T1000 (cell line): Measurements from ENCODE around the gene TXN.
"Not testable (repeated sequence)": the region's sequence is repeated elsewhere in the genome, so short reads cannot be mapped to it uniquely, and the experiment has no call there.

Experiments
- DNase-seq: peaks from one replicate; lab custom pipeline; 2025; ENCODE audit warnings: mixed read lengths; lab: John Stamatoyannopoulos, UW

The TXN gene

DNA sequence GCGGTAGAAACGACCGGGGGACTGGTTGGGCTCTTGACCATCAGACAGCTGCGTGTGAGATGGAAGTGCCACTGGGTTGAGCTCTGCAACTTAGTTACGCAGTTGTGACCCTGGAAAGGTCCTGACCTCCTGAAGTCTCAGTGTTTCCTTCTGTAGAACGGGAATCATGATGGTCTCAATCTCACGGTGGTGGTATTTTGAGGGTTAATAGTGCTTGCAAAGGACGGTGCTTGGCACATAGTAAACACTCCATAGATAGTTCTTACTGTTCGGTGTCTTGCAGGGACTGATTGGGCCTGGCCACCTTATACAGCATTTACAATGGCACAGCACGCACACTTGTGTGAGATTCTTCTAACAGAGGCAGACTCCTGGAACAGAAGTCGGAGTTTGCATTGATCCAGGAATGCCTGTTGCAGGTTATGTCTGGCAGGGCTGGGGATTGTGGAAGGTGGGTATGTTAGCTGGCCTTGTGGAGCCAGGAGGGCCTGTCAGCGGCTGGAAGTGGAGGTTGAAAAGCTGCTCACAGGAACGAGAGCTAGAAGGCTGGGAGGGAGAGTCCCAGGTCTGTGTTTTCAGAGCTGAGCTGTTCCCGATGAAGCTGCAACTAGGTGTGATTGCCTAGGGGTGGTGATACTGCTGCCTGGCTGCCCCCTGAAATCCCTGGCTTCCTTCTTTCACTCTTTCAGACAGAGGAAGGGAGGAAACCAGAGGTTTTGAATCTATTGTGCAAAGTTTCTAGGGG is 962 bp upstream of the TXN start:
- DNase-seq: no peak

DNA sequence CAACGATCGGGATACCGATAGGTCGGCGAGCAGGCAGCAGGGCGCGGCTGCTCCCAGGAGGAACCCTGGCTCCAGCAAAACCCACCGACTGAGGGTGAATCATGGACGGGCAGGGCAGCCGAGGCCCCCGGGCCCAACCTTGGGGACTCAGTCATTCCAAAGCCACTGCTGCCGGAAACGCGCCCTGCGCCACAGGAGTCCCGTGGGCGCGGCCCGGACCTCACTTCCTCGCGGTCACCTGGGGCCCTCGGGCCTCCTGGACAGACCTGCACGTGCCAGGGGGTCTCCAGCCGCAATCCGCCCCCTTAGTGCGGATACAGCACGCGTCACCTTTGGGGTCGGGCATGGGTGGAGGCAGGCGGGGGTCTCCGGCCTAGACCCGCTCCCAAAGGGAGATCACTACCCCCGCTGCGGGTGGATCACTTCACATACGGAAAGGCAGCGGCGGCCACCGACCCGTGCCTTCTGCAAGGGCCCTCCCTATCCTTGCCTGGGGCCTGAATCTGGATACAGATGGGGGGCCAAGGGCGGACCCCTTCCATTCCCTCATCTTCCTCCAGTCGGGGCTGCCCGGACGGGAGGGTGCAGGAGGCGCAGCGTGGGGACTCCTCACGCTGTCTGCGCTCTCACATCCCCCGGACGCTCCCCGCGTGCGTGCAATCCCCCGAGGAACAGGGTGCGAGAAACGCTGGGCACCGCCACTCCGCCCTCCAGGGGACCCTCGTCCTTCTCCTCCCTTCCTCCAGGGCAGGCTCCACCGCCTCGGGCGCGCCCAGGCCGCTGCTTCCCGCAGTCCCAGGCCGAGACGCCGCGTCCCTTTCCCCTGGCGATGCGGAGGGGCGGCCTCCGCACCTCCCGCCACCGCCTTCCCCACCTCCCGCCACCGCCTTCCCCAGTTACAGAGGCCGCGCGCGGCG is 586 bp downstream of the TXN start:
- DNase-seq: peak; percentile 51

DNA sequence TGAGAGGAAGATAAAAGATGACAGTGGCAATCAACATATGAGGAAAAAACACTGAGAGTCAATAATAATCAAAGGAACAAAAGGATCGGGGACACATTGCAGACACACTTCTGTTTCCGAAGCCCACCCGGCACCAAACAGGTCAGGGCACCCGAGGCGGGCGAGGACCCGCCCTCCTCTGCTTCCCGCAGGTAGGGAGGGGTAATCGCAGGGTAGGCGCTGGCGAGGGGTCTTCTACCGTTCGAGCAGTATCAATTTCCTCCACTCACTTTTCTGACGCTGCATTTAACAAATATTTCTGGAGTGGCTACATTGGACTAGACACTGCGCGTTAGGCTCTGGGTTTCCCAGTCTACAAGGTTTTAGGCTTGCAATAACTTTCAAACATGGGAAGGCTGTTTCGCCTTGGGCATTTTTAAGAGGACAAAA is 1.3 kb downstream of the TXN start:
- DNase-seq: no peak

DNA sequence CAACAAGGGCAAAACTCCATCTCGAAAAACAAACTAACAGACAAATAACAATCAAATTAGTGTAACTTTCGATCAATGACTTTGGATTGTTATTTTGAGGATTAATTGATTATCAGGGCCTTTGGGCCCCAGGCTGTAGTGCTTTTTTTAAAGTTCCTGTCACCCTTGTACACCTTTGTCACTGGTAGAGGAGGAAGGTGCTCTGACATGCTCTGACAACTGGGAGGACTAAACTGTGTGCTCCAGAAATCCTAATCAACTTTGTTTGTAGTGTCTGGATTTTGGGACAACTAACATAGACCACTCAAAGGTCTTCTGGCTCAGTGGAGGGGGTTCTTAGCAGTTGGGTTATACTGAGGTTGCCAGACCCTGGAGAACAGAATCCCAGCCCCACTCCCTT is 1.8 kb downstream of the TXN start:
- no peak for DNase-seq

DNA sequence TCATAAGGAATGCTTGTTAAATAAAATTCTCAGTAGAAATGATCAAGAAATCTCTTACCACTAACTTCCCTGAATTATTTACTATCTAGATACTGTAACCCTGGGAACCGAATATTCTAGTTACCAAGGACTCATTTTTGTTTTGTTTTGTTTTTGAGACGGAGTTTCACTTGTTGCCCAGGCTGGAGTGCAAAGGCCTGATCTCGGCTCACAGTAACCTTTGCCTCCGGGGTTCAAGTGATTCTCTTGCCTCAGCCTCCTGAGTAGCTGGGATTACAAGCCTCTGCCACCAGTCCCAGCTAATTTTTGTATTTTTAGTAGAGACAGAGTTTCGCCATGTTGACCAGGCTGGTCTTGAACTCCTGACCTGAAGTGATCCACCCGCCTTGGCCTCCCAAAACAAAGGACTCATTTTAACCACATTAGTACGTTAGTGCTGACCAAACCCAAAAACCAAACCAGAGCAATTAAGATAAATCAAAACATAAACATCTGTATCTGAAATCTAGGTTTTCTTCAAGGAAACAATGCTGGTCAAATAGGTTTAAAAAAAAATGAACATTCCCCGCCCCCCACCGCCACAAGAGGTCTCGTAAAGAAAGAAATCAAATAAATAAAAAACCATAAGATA is 3.7 kb downstream of the TXN start:
- DNase-seq: no peak

DNA sequence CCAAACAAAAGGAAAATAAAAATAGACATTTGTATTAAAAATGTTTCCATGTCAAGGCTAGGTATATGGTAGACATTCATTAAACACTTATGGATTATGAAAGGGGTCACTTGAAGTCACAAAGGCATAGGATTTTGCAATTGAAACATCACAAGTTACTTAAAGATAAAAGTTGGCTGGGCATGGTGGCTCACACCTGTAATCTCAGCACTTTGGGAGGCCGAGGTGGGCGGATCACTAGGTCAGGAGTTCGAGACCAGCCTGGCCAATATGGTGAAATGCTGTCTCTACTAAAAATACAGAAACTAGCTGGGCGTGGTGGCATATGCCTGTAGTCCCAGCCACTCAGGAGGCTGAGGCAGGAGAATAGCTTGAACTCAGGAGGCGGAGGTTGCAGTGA is 4.5 kb downstream of the TXN start:
- DNase-seq: not testable (repeated sequence)

DNA sequence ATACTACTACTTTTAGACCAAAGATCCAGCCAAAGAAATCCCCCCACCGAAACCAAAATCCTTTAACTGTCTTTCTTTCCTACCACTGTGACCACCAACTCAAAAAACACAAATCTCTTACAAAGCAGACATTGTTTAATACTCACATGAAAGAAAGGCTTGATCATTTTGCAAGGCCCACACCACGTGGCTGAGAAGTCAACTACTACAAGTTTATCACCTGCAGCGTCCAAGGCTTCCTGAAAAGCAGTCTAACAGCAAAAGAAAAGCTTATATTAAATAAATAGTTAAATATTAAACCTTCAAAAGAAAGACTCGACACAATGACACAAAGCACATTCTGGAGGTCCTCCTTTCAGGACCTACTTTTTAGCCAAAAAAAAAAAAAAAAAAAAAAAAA is 5.1 kb downstream of the TXN start:
- no peak for DNase-seq

DNA sequence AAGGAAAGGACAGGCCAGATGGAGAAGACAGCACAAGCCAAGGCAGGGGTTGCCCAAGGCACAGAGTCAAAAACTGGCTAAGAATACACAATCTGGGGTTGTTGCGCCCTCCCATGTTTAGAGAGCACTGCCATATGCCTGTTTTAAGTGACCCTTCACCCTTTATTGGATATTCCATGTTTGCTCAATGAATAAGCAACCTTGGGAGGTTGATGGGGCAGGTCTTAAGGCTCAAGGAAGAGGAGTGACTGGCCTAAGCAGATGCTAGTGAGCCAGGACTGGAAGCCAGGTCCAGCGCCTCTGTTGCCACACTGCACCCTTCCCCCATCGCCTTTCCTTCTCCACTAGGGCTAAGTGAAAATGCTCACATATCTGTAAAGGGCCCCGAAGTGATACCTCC is 6.7 kb downstream of the TXN start:
- DNase-seq: no peak

DNA sequence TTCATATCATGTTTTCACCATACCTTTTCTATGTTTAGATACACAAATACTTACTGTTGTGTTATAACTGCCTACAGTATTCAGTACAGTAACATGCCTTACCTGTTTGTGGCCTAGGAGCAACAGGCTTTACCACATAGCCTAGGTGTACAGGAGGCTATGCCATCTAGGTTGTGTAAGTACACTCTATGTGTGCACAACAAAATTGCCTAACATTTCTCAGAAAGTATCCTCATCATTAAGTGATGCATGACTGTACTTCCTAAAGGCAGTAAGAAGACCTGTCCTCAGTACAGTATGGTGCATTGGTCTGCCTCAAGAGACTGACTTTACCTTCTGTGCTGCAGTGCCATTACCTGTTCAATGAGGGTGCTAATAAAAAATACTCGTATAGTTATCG is 7.9 kb downstream of the TXN start:
- no peak for DNase-seq

DNA sequence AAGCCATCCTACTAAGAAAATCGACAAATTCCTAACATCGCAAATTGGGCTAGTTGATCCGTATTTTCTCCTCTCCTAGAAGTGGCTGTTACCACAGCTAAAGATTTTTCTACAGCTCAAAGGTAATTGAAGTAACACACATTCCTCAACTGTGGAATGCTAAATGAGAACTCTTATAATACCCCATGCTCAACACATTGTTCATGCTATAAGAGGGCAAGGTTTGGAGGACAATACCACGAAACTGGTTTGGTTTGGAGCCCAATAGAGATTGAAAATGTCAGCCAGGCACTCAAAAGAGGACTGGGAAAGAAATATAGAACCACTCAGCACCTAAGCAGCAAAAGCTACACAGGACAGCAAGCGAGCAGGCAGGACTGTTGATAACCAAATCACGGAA is 10.1 kb downstream of the TXN start:
- DNase-seq: no peak

DNA sequence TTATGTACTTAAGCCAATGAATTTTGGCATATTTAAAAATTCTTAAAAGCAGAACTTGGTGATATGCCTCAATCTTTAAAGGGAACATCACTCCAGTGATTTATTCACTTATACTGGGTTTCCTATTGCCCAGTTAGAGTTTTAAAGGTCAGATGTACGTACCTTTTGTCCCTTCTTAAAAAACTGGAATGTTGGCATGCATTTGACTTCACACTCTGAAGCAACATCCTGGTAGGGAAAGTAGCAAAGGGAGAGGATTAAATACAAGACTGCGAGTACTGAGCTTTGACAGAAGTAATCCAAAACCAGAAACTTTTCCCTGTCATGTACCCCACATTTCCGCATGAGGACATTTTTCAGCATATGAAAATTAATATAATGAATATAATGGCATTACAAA is 11.7 kb downstream of the TXN start:
- no peak for DNase-seq

DNA sequence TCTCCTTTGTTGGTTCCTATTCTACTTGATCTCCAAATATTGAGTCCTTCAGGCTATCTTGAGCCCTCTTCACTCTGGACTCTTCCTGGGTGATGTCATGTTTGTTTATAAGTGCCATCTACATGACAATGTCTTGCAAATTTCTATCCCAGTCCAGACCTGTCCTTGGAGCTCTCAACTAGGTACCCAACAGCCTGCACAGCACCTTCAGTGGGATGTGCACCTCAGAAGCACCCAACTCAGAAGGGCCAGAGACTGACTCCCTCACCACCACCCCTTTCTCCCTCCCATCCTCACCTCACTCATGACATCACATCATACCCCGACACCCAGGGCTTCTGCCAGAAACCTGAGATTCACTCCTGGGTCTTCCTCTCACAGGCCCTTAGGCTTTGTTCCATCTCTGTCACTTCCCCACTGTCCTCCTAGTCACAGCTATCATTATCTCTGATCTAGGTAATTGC is 14.4 kb downstream of the TXN start:
- no peak for DNase-seq

DNA sequence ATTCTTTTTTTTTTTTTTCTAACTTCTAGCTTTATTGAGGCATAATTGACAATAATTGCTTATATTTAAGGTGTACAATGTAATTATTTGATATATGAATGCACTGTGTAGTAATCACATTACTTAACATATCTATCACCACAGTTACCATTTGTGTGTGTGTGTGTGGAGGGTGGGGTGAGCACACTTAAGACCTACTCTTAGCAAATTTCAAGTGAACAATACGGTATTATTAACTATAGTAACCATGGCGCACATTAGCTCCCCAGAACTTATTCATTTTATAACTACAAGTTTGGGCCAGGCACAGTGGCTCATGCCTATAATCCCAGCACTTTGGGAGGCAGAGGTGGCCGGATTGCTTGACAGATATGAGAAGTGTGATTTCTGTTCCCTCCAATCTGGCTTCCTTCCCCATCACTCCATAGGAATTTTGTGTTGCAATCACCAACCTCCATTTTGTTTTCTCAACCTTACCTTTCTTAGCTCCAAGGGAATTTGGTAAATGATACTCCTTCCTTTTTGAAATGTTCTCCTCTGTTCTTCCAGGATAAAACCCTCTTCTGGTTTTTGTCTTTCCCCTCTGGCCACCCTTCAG is 14.9 kb downstream of the TXN start:
- DNase-seq: no peak

DNA sequence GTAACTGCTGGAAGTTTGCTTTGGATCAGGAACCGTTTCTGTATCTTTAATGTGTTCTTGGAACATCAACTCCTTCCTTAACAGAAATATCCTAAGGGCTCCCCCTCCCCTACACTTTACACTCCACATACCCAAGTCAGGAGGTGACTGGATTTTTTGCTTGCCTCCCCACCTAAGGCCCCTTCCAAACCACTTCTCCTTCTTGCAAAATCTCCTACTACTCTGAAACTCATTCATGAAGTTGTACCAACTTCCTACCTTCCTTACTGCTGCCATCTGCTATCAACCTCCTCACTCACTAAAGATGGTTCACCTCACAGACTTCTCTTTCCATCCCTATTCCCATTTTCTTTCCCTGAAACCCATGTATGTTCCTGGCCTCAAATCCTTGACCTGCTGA is 16.1 kb downstream of the TXN start:
- DNase-seq: no peak

DNA sequence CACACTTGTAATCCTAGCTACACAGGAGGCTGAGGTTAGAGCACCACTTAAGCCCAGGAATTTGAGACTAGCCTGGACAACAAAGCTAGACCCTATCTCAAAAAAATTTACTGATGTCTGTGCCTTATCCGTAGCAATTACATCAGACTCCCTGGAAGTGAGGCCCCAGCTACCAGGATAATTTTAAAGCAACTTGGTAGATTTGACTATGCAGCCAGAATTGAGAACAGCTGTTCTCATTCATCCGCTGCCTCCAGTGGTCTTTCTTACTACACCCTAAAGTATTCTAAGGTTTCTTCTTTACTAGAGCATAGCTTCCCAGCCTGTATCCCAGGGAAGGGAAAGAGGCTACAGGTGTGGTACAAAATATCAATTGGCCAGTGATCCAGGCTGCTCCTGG is 28.0 kb downstream of the TXN start:
- DNase-seq: no peak

DNA sequence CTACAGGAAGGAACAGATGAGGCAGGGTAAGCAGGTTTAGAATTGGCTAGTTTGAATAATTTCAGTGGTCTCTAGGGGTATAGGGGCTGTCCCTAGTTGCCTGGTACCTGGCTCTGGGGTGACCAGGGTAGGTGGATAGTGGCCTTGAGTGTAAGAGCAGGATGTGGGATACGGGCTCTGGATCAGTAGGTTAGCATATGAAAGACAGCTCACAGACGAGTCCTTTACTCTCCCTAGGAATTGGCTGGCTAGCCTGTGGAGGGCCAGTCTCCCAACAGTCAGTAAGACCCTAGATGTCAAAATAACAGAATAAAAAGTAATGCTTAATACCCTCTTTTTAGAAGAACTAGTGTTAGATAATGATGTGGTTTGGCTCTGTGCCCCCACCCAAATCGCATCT is 31.7 kb downstream of the TXN start:
- no peak for DNase-seq

DNA sequence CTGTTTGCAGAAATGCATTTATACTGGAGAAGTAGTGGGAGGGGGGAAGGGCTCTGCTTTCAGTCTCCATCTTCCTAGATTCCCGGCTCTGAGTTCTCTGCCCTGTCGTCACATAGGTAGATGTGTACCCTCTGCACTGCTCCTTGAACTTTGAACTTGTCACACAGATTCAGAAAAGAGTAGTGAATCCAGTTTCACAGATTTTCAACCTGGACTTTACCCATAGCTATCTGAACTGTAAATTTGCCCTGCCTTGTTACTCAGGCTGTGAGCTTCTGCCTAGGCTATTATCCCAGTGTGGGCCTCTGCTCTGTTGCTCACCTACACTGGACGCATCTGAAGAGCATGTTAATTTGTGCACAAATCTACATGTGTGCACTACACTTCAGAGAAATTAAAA is 35.5 kb downstream of the TXN start:
- DNase-seq: no peak

DNA sequence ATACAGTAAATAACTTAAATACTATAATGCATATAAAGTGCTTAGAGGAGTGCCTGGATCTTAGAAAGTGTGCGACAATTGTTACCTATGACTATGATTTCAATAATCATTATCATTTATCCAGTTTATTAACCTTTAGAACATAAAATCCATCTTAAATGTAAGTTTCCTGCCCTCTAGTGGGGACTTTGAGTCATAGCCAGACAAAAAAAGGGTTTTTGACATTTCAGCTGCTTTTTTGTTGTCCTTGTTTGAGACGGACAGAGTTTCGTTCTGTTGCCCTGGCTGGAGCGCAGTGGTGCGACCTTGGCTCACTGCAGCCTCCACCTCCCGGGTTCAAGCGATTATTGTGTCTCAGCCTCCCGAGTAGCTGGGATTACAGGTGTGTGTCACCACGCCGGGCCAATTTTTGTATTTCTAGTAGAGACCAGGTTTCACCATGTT is 38.6 kb downstream of the TXN start:
- no peak for DNase-seq

DNA sequence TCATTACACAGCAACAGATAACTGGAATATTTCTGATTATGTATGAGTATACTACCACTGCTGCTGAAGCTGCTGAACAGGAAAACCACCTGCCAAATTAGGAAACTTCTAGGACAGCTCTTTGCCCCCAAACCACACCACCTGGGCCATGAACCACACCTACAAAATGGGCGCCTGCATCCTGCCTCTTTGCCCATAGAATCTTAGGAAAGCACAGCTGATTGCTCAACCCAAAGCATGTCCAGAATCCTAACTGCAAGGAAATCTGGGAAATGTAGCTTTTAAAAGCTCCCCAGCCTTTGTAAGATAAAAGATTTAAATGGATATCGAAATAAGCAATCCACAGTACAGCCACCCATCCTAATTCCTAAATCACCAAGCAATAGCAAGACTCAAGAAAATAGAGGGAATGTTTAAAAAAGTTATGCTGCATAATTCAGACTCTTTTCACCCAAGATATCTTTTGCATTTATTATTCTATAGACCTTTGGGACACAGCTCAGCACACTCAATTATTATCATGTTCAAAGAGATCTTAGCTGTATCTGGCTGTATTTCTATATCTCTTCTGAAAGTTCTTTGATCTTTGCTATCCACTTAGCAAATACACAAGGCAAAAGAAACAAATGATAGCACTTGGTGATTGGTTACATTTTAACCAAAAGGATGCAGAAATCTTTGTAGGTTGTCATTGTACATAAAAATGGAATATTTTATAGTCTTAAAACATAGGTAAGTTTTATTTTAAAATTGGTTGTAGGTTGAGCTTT is 41.5 kb downstream of the TXN start:
- no peak for DNase-seq

DNA sequence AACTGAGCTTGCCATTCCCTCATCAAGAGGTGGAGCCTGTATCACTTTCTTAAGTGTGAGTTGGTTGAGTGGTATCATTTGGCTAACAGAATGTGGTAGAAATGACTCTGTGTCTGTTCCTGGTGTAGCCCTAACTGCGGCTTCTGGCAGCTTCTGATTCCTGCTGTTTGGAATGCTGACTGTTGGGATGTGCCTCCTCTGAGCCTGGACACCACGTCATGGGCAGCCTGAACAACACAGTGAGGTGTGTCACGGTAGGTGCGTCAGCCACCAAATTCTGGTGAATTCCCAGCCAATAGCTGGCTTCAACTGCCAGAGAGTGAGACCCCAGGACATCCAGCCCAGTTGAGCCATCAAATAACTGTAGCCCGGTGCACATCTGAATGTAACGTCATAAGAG is 42.2 kb downstream of the TXN start:
- no peak for DNase-seq

DNA sequence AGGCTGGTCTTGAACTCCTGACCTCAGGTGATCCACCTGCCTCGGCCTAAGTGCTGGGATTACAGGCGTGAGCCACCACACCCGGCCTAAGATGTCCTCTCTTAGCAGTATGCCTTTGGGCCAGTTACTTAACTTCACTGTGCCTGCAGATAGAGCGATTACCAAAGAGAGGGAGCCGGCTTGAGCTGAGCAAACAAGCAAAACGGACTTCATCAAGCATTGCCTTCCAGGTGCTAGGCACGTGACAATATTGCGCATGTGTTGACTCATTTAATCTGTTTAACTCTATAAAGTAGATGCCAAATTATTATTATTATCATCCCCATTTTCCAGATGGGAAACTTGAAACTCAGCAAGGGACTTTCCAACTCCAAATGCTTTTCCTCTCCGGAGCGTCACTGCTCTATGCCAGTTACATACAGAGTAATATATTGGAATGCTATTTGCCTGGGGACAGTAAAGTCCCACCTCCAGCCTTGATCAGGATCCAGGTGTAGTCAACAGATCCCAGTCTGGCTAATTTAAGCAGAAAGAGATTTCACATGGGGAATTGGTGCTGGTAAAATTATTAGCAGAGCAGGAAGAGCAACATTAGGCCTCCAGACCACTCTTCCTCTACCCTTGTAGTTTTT is 42.8 kb downstream of the TXN start:
- no peak for DNase-seq
